ENCODE measurements around the gene CRYBG2.

GRCh38 chr1:26372039-26372438, 18.1 kb upstream of the CRYBG2 start:
- TF ChIP-seq ZNF8 (CRISPR knock-in tag; IDR thresholded peaks at IDR 0.05): no peak
- no peak for TF ChIP-seq CREB5 (CRISPR knock-in tag; IDR thresholded peaks at IDR 0.05; ENCODE audit: low read depth)
- TF ChIP-seq PATZ1 (CRISPR knock-in tag; IDR thresholded peaks at IDR 0.05; ENCODE audit: borderline replicate concordance): no peak
- no peak for TF ChIP-seq SNAI2 (CRISPR knock-in tag; IDR thresholded peaks at IDR 0.05)
- TF ChIP-seq ZNF70 (CRISPR knock-in tag; IDR thresholded peaks at IDR 0.05): no peak
- no peak for TF ChIP-seq ZFP3 (CRISPR knock-in tag; IDR thresholded peaks at IDR 0.05)

All from SK-N-SH treated with all-trans-retinoic acid at 6 μM for 48 hours (cell line).